Aorta (tissue), 5 donors: ENCODE measurements around the gene ATP6V1G3. TPM values are rescaled to one million over a fixed set of nuclear protein-coding genes. Genes with fewer than 3 reads are reported as not detected.

ENCODE experiments used
- ATAC-seq: fragments of 200-7000 bp; cut with Tn5 transposase; one replicate; pipeline ENCODE4 v1.9.1; 2022; ENCODE audit warnings: moderate library complexity; ENCODE audit not compliant: low FRiP score
- DNase-seq, 2 donors: peaks; one replicate each; pipeline ENCODE4 v3.0.0-alpha.2; 2020
- H3K27ac ChIP-seq, 2 donors: one replicate each; pipeline ENCODE4 v1.5.1; 2013; ENCODE audit warnings: low read length in 2 of 2, mild to moderate bottlenecking in 2 of 2, moderate library complexity in 2 of 2, control low read depth in 1 of 2, inconsistent platforms in 1 of 2, low read depth in 1 of 2
- H3K27me3 ChIP-seq, 2 donors: one replicate each; pipeline ENCODE4 v1.6.1; 2013; ENCODE audit warnings: control low read depth in 1 of 2, low read length in 1 of 2, mild to moderate bottlenecking in 1 of 2, moderate library complexity in 1 of 2; ENCODE audit not compliant: insufficient read depth in 2 of 2, control insufficient read depth in 1 of 2
- H3K36me3 ChIP-seq, 2 donors: one replicate each; pipeline ENCODE4 v1.6.1; 2013; ENCODE audit warnings: control low read depth in 1 of 2, low read length in 1 of 2, mild to moderate bottlenecking in 1 of 2; ENCODE audit not compliant: insufficient read depth in 2 of 2, control insufficient read depth in 1 of 2
- H3K4me1 ChIP-seq, 2 donors: one replicate each; pipeline ENCODE4 v1.6.1; 2013; ENCODE audit warnings: low read length in 2 of 2, control low read depth in 1 of 2, mild to moderate bottlenecking in 1 of 2, moderate library complexity in 1 of 2; ENCODE audit not compliant: insufficient read depth in 2 of 2, control insufficient read depth in 1 of 2
- H3K4me3 ChIP-seq, 2 donors: one replicate each; pipeline ENCODE4 v1.5.1; 2013; ENCODE audit warnings: low read length in 2 of 2, control low read depth in 1 of 2, mild to moderate bottlenecking in 1 of 2
- H3K9me3 ChIP-seq: one replicate; pipeline ENCODE4 v1.6.1; 2013; ENCODE audit warnings: mild to moderate bottlenecking, low read length; ENCODE audit not compliant: control insufficient read depth
- WGBS, 2 donors: extraction: QIAGEN DNeasy Blood & Tissue Kit; methylation state at CpG; one replicate each; pipeline ENCODE4 v1.1.7; 2013; 5-methylcytosine and 5-hydroxymethylcytosine counted together
- intact Hi-C, 2 donors: fragments of 100-400 bp; cut with DNase I; formaldehyde crosslinking; loops; one replicate each; pipeline versions ENCODE4 v1.14.2 to v1.15.0; 2022
- polyA plus RNA-seq, 2 donors: library from polyadenylated mRNA; stranded (reverse); fragments of 200-250 nt; gene quantifications; one replicate each; pipeline ENCODE4 v1.2.3, GENCODE V29; 2013
- total RNA-seq, 2 donors: library from RNA; stranded (reverse); fragmentation: NEBNext Ultra II Directional; extraction: Animal tissue kit (Norgen Biotek cat#: 25700); gene quantifications; one replicate each; pipeline ENCODE4 v1.2.1, GENCODE V29; 2021
- donor health status: healthy with polysubstance abuse.
- donor health status: Bipolar disorder and iron deficiency.
- donor health status: DM: no; HTN: no; CAD: no.
- donor health status: DM: no; HTN: no; CAD: no.
- donor health status: DM: yes; HTN: yes; CAD: no.

ATP6V1G3 gene
- total and polyA plus RNA-seq, 4 donors: not detected

- ATAC-seq: no peak
- no peak overlapping the region for H3K27ac ChIP-seq
- no peak for DNase-seq
- H3K36me3 ChIP-seq: no peaks in the 10 kb centered on the region
- H3K4me3 ChIP-seq: no peak overlapping the region
- intact Hi-C loops: no loop called here
- no peaks in the 10 kb centered on the region for H3K27me3 ChIP-seq
- no peaks in the 10 kb centered on the region for H3K9me3 ChIP-seq
- H3K4me1 ChIP-seq: no peaks in the 10 kb centered on the region
- WGBS, 2 donors: 67 to 71% methylated on average over 5 of the region's 5 CpGs
Measured at GRCh38 chr1:198520524-198521254, 19.8 kb downstream of the ATP6V1G3 start.

- no peaks in the 10 kb centered on the region for H3K4me1 ChIP-seq
- H3K27me3 ChIP-seq: no peaks in the 10 kb centered on the region
- no peaks in the 10 kb centered on the region for H3K36me3 ChIP-seq
- no peak overlapping the region for H3K27ac ChIP-seq
- ATAC-seq: no peak
- DNase-seq: no peak
- 77 to 81% methylated on average over 10 of the region's 10 CpGs for WGBS, 2 donors
- H3K9me3 ChIP-seq: no peaks in the 10 kb centered on the region
- intact Hi-C loops: no loop called here
- no peak overlapping the region for H3K4me3 ChIP-seq
Measured at GRCh38 chr1:198519639-198520501, 20.6 kb downstream of the ATP6V1G3 start.

GRCh38 chr1:198517623-198518199 lies 22.8 kb downstream of the ATP6V1G3 start:
- intact Hi-C loops: no loop called here
- H3K27me3 ChIP-seq: no peaks in the 10 kb centered on the region
- DNase-seq: no peak
- H3K36me3 ChIP-seq: no peaks in the 10 kb centered on the region
- no peaks in the 10 kb centered on the region for H3K9me3 ChIP-seq
- ATAC-seq: no peak
- no peak overlapping the region for H3K4me3 ChIP-seq
- no peaks in the 10 kb centered on the region for H3K4me1 ChIP-seq
- no peak overlapping the region for H3K27ac ChIP-seq

- no peaks in the 10 kb centered on the region for H3K27me3 ChIP-seq
- ATAC-seq (no peak), DNase-seq (no peak)
- no peak overlapping the region for H3K4me3 ChIP-seq
- no peak overlapping the region for H3K27ac ChIP-seq
- H3K36me3 ChIP-seq: no peaks in the 10 kb centered on the region
- H3K9me3 ChIP-seq: no peaks in the 10 kb centered on the region
- H3K4me1 ChIP-seq: no peaks in the 10 kb centered on the region
- intact Hi-C loops: no loop called here
Measured at GRCh38 chr1:198500096-198500495, 40.4 kb downstream of the ATP6V1G3 start.

GRCh38 chr1:198499588-198499987 lies 40.9 kb downstream of the ATP6V1G3 start:
- ATAC-seq: no peak
- H3K27ac ChIP-seq: no peak overlapping the region
- WGBS, 2 donors: 95% methylated on average over 1 of the region's 1 CpG
- H3K27me3 ChIP-seq: no peaks in the 10 kb centered on the region
- no peak overlapping the region for H3K4me3 ChIP-seq
- DNase-seq: no peak
- H3K9me3 ChIP-seq: no peaks in the 10 kb centered on the region
- no peaks in the 10 kb centered on the region for H3K36me3 ChIP-seq
- H3K4me1 ChIP-seq: no peaks in the 10 kb centered on the region
- intact Hi-C loops: no loop called here

- intact Hi-C loops: no loop called here
- DNase-seq (no peak), ATAC-seq (no peak)
- H3K36me3 ChIP-seq: no peaks in the 10 kb centered on the region
- H3K27me3 ChIP-seq: no peaks in the 10 kb centered on the region
- H3K4me3 ChIP-seq: no peak overlapping the region
- no peaks in the 10 kb centered on the region for H3K9me3 ChIP-seq
- no peaks in the 10 kb centered on the region for H3K4me1 ChIP-seq
- H3K27ac ChIP-seq: no peak overlapping the region
- 70 to 72% methylated on average over 1 of the region's 1 CpG for WGBS, 2 donors
Measured at GRCh38 chr1:198498881-198499280, 41.6 kb downstream of the ATP6V1G3 start.

- ATAC-seq (no peak), DNase-seq (no peak)
- Histone ChIP-seq H3K4me1 (no peaks in the 10 kb centered on the region), H3K9me3 (no peaks in the 10 kb centered on the region), H3K4me3 (no peak overlapping the region), H3K27me3 (no peaks in the 10 kb centered on the region), H3K36me3 (no peaks in the 10 kb centered on the region), H3K27ac (no peak overlapping the region)
- intact Hi-C loops: no loop called here
- WGBS, 2 donors: 90 to 93% methylated on average over 1 of the region's 1 CpG
Measured at GRCh38 chr1:198498103-198498385, 42.4 kb downstream of the ATP6V1G3 start.

- WGBS, 2 donors: 48 to 49% methylated on average over 3 of the region's 3 CpGs
- intact Hi-C loops: no loop called here
- DNase-seq: no peak
- Histone ChIP-seq H3K27me3 (no peaks in the 10 kb centered on the region), H3K9me3 (no peaks in the 10 kb centered on the region), H3K36me3 (no peaks in the 10 kb centered on the region), H3K4me3 (no peak overlapping the region), H3K4me1 (no peaks in the 10 kb centered on the region), H3K27ac (no peak overlapping the region)
- no peak for ATAC-seq
Measured at GRCh38 chr1:198497326-198498102, 43.0 kb downstream of the ATP6V1G3 start.
